Superior temporal gyrus (tissue), 1 donor: ENCODE results near the gene TMEM167B.

Experiments
- DNase-seq: peaks from one replicate; pipeline ENCODE4 v3.0.0-alpha.2; 2016; ENCODE audit errors: extremely low spot score

TMEM167B gene

GRCh38 chr1:109083501-109083900 is 7.1 kb upstream of the TMEM167B start:
- no peak for DNase-seq

- DNase-seq: peak; percentile 97
These were observed 6.6 kb upstream of the TMEM167B start for GRCh38 chr1:109083923-109084322.

GRCh38 chr1:109084563-109085517 is 5.7 kb upstream of the TMEM167B start:
- DNase-seq: no peak

GRCh38 chr1:109089242-109090015 is 1.1 kb upstream of the TMEM167B start:
- peak; percentile 98 for DNase-seq

- no peak for DNase-seq
These were observed 694 bp downstream of the TMEM167B start for GRCh38 chr1:109091078-109091838.

GRCh38 chr1:109091839-109092193 is 1.3 kb downstream of the TMEM167B start:
- DNase-seq: no peak

GRCh38 chr1:109094377-109094803 is 3.8 kb downstream of the TMEM167B start:
- no peak for DNase-seq

GRCh38 chr1:109094871-109095270 is 4.3 kb downstream of the TMEM167B start:
- no peak for DNase-seq

GRCh38 chr1:109095631-109096030 is 5.1 kb downstream of the TMEM167B start:
- no peak for DNase-seq

- no peak for DNase-seq
These were observed 5.6 kb downstream of the TMEM167B start for GRCh38 chr1:109096120-109096519.

GRCh38 chr1:109099938-109100773 is 9.6 kb downstream of the TMEM167B start:
- DNase-seq: peak; percentile 97

- no peak for DNase-seq
These were observed 14.0 kb downstream of the TMEM167B start for GRCh38 chr1:109104364-109105151.

GRCh38 chr1:109105881-109106280 is 15.3 kb downstream of the TMEM167B start:
- DNase-seq: no peak

GRCh38 chr1:109107785-109108184 is 17.2 kb downstream of the TMEM167B start:
- DNase-seq: no peak

GRCh38 chr1:109109906-109110305 is 19.3 kb downstream of the TMEM167B start:
- DNase-seq: no peak

- DNase-seq: peak; percentile 48
These were observed 21.0 kb downstream of the TMEM167B start for GRCh38 chr1:109111386-109112055.

GRCh38 chr1:109112056-109112651 is 21.6 kb downstream of the TMEM167B start:
- DNase-seq: peak; percentile 84

GRCh38 chr1:109112652-109113285 is 22.2 kb downstream of the TMEM167B start:
- peak; percentile 96 for DNase-seq
